HL-60/S4 (cell line): Measurements from ENCODE around the gene MFAP3L.

Source experiments
- in situ Hi-C: fragments of 300-500 bp; cut with MboI; formaldehyde crosslinking; loops from 2 replicates; pipeline ENCODE4 v1.14.3; 2022; ENCODE audit warnings: low sequenced_read_pairs

MFAP3L gene

GRCh38 chr4:169996379-169997240 is 29.6 kb downstream of the MFAP3L start:
- in situ Hi-C loops, result no loop called here

GRCh38 chr4:169993531-169993930 is 32.7 kb downstream of the MFAP3L start:
- in situ Hi-C loops, result no loop called here

- in situ Hi-C loops, result no loop called here
Observed at GRCh38 chr4:169988252-169988651, 37.9 kb downstream of the MFAP3L start.

GRCh38 chr4:169987327-169988228 is 38.6 kb downstream of the MFAP3L start:
- in situ Hi-C loops, result no loop called here

- in situ Hi-C loops, result no loop called here
Observed at GRCh38 chr4:169986369-169986768, 39.8 kb downstream of the MFAP3L start.

- in situ Hi-C loops, result no loop called here
Observed at GRCh38 chr4:169985881-169986280, 40.3 kb downstream of the MFAP3L start.

- in situ Hi-C loops, result no loop called here
Observed at GRCh38 chr4:169984745-169985144, 41.5 kb downstream of the MFAP3L start.

GRCh38 chr4:169984173-169984572 is 42.0 kb downstream of the MFAP3L start:
- in situ Hi-C loops, result no loop called here

- in situ Hi-C loops, result no loop called here
Observed at GRCh38 chr4:169976951-169977350, 49.2 kb downstream of the MFAP3L start.

- in situ Hi-C loops, result no loop called here
Observed at GRCh38 chr4:169975838-169976796, 50.1 kb downstream of the MFAP3L start.

- in situ Hi-C loops, result no loop called here
Observed at GRCh38 chr4:169975131-169975837, 50.9 kb downstream of the MFAP3L start.

GRCh38 chr4:169971456-169972015 is 54.7 kb downstream of the MFAP3L start:
- in situ Hi-C loops, result no loop called here

- in situ Hi-C loops, result no loop called here
Observed at GRCh38 chr4:169968999-169969398, 57.2 kb downstream of the MFAP3L start.

GRCh38 chr4:169963998-169964397 is 62.2 kb downstream of the MFAP3L start:
- in situ Hi-C loops, result no loop called here

- in situ Hi-C loops, result no loop called here
Observed at GRCh38 chr4:169959254-169959653, 66.9 kb downstream of the MFAP3L start.

- in situ Hi-C loops, result no loop called here
Observed at GRCh38 chr4:169958629-169959028, 67.6 kb downstream of the MFAP3L start.

GRCh38 chr4:169957785-169958184 is 68.4 kb downstream of the MFAP3L start:
- in situ Hi-C loops, result no loop called here

- in situ Hi-C loops, result no loop called here
Observed at GRCh38 chr4:169956091-169956843, 69.9 kb downstream of the MFAP3L start.

- in situ Hi-C loops, result no loop called here
Observed at GRCh38 chr4:169955521-169955920, 70.7 kb downstream of the MFAP3L start.
